ENCODE measurements around the gene JMJD8.

Gene JMJD8

GRCh38 chr16:677316-678190 lies 6.6 kb downstream of the JMJD8 start:
- DNase-seq (ENCODE audit: low read depth): no peak

- no peak for DNase-seq (ENCODE audit: low read depth)
These were observed 7.2 kb downstream of the JMJD8 start for GRCh38 chr16:676913-677312.

- DNase-seq (ENCODE audit: low read depth): no peak
These were observed 7.6 kb downstream of the JMJD8 start for GRCh38 chr16:676565-676902.

DNA sequence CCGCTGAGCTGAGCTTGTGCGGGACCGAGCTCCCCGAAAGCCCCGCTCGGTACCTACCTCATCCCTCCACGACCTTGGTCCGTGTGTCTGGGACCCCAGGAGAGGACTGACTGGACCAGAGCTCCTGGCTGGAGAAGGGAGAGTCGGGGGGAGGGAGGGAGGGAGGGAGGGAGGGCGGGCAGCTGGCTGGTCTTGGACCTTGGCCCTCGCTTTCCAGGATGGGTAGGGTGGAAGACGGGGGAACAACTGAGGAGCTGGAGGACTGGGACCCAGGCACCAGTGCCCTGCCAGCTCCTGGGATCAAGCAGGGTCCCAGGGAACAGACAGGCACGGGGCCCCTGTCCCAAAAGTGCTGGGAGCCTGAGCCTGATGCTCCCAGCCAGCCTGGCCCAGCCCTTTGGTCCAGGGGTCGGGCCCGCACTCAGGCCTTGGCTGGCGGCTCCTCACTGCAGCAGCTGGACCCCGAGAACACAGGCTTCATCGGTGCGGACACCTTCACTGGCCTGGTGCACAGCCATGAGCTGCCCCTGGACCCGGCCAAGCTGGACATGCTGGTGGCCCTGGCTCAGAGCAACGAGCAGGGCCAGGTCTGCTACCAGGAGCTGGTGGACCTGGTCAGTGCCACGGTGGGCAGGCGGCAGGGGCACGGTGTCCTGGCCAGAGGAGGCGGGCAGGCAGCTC lies 8.1 kb downstream of the JMJD8 start:
- DNase-seq (ENCODE audit: low read depth): no peak

- DNase-seq (ENCODE audit: low read depth): no peak
These were observed 8.9 kb downstream of the JMJD8 start, which contains the start of gene RHBDL1 for GRCh38 chr16:674968-675883. Gene RHBDL1, plus strand, starts transcription at chr16:675671. Its CDS starts 120 bp downstream, at chr16:675791.

GRCh38 chr16:674214-674881 lies 9.8 kb downstream of the JMJD8 start:
- no peak for DNase-seq (ENCODE audit: low read depth)

GRCh38 chr16:673399-673991 lies 10.6 kb downstream of the JMJD8 start:
- no peak for DNase-seq (ENCODE audit: low read depth)

DNA sequence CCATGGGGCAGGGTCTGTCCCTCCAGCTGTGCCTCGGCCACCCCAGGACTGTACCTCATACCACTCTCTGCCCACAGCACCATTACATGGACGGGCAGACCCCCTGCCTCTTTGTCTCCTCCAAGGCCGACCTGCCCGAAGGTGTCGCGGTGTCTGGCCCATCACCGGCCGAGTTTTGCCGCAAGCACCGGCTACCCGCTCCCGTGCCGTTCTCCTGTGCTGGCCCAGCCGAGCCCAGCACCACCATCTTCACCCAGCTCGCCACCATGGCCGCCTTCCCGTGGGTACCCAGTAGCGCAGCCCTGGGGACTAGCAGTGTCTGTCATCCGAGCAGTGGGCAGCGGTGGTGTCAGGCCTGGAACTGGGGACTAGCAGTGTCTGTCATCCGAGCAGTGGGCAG lies 11.3 kb downstream of the JMJD8 start:
- no peak for DNase-seq (ENCODE audit: low read depth)

- no peak for DNase-seq (ENCODE audit: low read depth)
These were observed 11.8 kb downstream of the JMJD8 start for GRCh38 chr16:672371-672770.

GRCh38 chr16:671353-672131 lies 12.6 kb downstream of the JMJD8 start:
- DNase-seq (ENCODE audit: low read depth): no peak

GRCh38 chr16:670485-671352 lies 13.4 kb downstream of the JMJD8 start:
- DNase-seq (ENCODE audit: low read depth): no peak

DNA sequence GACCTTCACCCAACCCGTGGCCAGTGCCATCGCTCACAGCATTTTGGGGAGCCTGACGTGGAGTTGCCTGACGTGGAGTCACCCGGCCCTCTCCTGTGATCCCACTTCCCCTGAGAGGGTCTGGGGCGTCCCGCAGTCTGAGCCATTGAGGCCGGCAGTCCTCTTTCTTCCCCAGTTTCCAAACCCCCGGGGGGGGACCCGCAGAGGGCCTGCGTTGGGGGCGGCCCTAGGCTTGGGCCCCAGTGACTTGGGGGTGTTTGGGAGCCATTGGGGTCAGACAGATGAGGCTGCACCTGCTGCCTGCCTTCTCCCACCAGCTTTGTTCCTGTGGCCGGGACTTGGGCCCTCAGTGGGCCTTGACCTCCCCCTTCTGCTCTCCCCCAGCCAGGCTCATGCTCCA lies 14.5 kb downstream of the JMJD8 start:
- DNase-seq (ENCODE audit: low read depth): no peak

- no peak for DNase-seq (ENCODE audit: low read depth)
These were observed 15.5 kb downstream of the JMJD8 start for GRCh38 chr16:668519-669171.

DNA sequence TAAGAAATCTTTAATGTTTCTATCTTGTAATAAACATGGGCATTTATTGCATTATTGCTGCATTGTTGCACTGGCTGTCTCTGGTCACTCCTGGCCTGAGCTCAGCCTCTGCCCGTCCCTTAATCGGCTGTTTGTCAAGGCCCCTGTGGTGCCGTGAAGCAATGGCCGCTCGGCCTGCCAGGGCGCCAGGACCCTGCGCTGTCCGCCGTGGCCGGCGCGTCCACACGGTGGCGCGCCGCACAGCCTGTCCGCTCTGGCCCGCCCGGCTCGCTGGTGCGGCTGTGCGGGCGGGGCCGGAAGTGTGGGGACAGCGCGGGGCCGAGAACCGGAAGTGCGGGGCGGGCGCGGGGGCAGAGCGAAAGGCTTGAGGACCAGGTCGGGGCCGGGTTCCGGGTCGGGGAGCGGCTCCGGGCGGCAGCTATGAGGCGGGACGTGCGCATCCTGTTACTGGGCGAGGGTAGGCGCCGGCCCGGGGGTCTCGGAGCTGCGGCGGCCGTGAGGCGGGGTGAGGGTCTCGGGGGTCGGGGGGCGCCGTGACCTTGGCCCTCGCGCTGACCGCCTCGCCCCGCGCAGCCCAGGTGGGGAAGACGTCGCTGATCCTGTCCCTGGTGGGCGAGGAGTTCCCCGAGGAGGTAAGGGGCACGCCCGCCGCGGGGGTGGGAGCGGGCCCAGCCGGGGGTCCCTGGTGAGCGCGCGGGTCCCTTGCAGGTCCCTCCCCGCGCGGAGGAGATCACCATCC lies 16.2 kb downstream of the JMJD8 start, which contains the start of gene RHOT2:
Gene RHOT2, plus strand, starts transcription at position 353 of the 739 bp plus-strand sequence. Its CDS starts 68 bp downstream, at position 421.
- peak; percentile 81 for DNase-seq (ENCODE audit: low read depth)

GRCh38 chr16:667113-667779 lies 16.9 kb downstream of the JMJD8 start:
- no peak for DNase-seq (ENCODE audit: low read depth)

DNA sequence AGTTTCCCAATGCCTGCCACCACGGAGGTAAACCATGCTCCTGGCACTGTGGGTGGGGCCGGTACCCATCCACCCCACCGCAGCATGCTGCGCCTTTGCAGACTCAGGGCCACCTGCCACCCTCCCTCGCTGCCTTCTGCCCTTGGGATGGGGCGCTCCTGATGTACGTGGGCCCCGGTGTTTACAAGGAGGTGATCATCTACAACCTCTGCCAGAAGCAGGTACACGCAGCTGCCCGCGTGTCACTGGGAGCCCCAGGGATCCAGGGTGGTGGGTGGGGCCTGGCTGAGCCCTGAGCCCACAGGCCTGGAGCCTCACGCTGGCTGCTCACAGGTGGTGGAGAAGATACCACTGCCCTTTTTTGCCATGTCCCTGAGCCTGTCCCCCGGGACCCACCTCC lies 17.6 kb downstream of the JMJD8 start:
- DNase-seq (ENCODE audit: low read depth): no peak

- DNase-seq (ENCODE audit: low read depth): no peak
These were observed 21.5 kb downstream of the JMJD8 start for GRCh38 chr16:662597-662996.

- DNase-seq (ENCODE audit: low read depth): no peak
These were observed 22.0 kb downstream of the JMJD8 start for GRCh38 chr16:662095-662494.

Data from T-helper 22 cell (primary cell).